ENCODE data around the gene SLC7A5. TPM values are rescaled to one million over a fixed set of nuclear protein-coding genes. Genes with fewer than 3 reads are reported as not detected.
"Not testable (repeated sequence)": the region's sequence is repeated elsewhere in the genome, so short reads cannot be mapped to it uniquely, and the experiment has no call there.

Gene SLC7A5
- total RNA-seq, 1 donor from 2014 or later: 57.2 TPM

GRCh38 chr16:87862597-87863326 is 6.5 kb downstream of the SLC7A5 start:
- DNase-seq (ENCODE audit: extremely low read depth, low read depth, low spot score): not testable (repeated sequence)

- DNase-seq (ENCODE audit: extremely low read depth, low read depth, low spot score): not testable (repeated sequence)
These were observed 7.8 kb downstream of the SLC7A5 start for GRCh38 chr16:87861300-87862099.

GRCh38 chr16:87860553-87861299 is 8.6 kb downstream of the SLC7A5 start:
- DNase-seq (ENCODE audit: extremely low read depth, low read depth, low spot score): no peak

GRCh38 chr16:87858151-87858993 is 10.9 kb downstream of the SLC7A5 start:
- not testable (repeated sequence) for DNase-seq (ENCODE audit: extremely low read depth, low read depth, low spot score)

- DNase-seq (ENCODE audit: extremely low read depth, low read depth, low spot score): no peak
These were observed 12.5 kb downstream of the SLC7A5 start for GRCh38 chr16:87856791-87857228.

GRCh38 chr16:87855852-87856715 is 13.2 kb downstream of the SLC7A5 start:
- DNase-seq (ENCODE audit: extremely low read depth, low read depth, low spot score): no peak

GRCh38 chr16:87854907-87855683 is 14.2 kb downstream of the SLC7A5 start:
- DNase-seq (ENCODE audit: extremely low read depth, low read depth, low spot score): no peak

- DNase-seq (ENCODE audit: extremely low read depth, low read depth, low spot score): no peak
These were observed 15.0 kb downstream of the SLC7A5 start for GRCh38 chr16:87854053-87854906.

GRCh38 chr16:87853411-87854052 is 15.8 kb downstream of the SLC7A5 start:
- DNase-seq (ENCODE audit: extremely low read depth, low read depth, low spot score): no peak

- no peak for DNase-seq (ENCODE audit: extremely low read depth, low read depth, low spot score)
These were observed 17.7 kb downstream of the SLC7A5 start for GRCh38 chr16:87851601-87852000.

- no peak for DNase-seq (ENCODE audit: extremely low read depth, low read depth, low spot score)
These were observed 18.1 kb downstream of the SLC7A5 start for GRCh38 chr16:87851141-87851587.

- no peak for DNase-seq (ENCODE audit: extremely low read depth, low read depth, low spot score)
These were observed 19.0 kb downstream of the SLC7A5 start for GRCh38 chr16:87850009-87851006.

GRCh38 chr16:87849419-87850008 is 19.8 kb downstream of the SLC7A5 start:
- no peak for DNase-seq (ENCODE audit: extremely low read depth, low read depth, low spot score)

GRCh38 chr16:87848676-87849345 is 20.5 kb downstream of the SLC7A5 start:
- no peak for DNase-seq (ENCODE audit: extremely low read depth, low read depth, low spot score)

Measured in glomerular endothelial cell (primary cell).